HEK293T (cell line): ENCODE measurements around the gene MCF2L.

Experiments used
- CTBP1 ChIP-seq: fragments of 450-650 bp; IDR thresholded peaks from 2 replicates; pipeline ENCODE4 v1.6.1; 2016; ENCODE audit warnings: borderline replicate concordance
- FOXK2 ChIP-seq: fragments of 450-650 bp; IDR thresholded peaks from 2 replicates; pipeline ENCODE4 v1.6.1; 2016; ENCODE audit warnings: mild to moderate bottlenecking
- LEF1 ChIP-seq: fragments of 450-650 bp; IDR thresholded peaks from 2 replicates; pipeline ENCODE4 v1.6.1; 2017; ENCODE audit warnings: mild to moderate bottlenecking, borderline replicate concordance
- SP1 ChIP-seq: fragments of 450-650 bp; IDR thresholded peaks from 2 replicates; pipeline ENCODE4 v1.6.1; 2017

DNA sequence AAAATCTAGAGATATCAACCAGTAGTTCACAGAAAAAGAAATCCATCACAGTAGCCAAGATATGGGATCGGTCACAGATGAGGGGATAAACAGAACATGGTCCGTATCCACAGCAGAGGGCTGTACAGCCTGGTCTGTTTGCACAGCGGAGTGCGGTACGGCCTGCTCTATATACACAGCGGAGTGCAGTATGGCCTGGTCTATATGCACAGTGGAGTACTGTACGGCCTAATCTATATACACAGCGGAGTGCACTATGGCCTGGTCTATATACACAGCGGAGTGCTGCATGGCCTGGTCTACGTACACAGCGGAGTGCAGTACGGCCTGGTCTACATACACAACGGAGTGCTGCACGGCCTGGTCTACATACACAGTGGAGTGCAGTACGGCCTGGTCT lies 43.0 kb upstream of the MCF2L start:
- no peak for TF ChIP-seq SP1
- TF ChIP-seq CTBP1, result no peak
- TF ChIP-seq FOXK2, result no peak
- no peak for TF ChIP-seq LEF1
